Pancreas (tissue), 10 donors: ENCODE measurements around the gene TET1. TPM values are rescaled to one million over a fixed set of nuclear protein-coding genes. Genes with fewer than 3 reads are reported as not detected.
"Not testable (repeated sequence)": the region's sequence is repeated elsewhere in the genome, so short reads cannot be mapped to it uniquely, and the experiment has no call there.

ENCODE experiments used
- ATAC-seq, 4 donors: fragments of 200-7000 bp; cut with Tn5 transposase; one replicate each; pipeline versions ENCODE4 v1.8.0 to v1.9.1; 2020; ENCODE audit warnings: mild to moderate bottlenecking in 4 of 4, moderate library complexity in 4 of 4
- DNase-seq, 6 donors: peaks; one replicate each; pipeline ENCODE4 v3.0.0-alpha.2; 2020
- FAIRE-seq: peaks from 2 replicates; lab custom pipeline; 2012; peaks lifted over from hg19 to GRCh38; lab: Jason Lieb, UNC
- H3K27ac ChIP-seq, 4 donors: fragments of 200-600 bp; sonication (generic); 1 replicate in 3 of 4; 2 replicates in 1 of 4; pipeline versions ENCODE4 v1.5.0 to v1.8.0; 2020
- H3K27me3 ChIP-seq, 4 donors: fragments of 200-600 bp; one replicate each; pipeline ENCODE4 v1.8.0; 2021
- H3K36me3 ChIP-seq, 3 donors: fragments of 200-600 bp; sonication (generic) in 1 of 3; one replicate each; pipeline versions ENCODE4 v1.5.0 to v1.8.0; 2020 to 2021
- H3K4me1 ChIP-seq, 3 donors: fragments of 200-600 bp; one replicate each; pipeline ENCODE4 v1.8.0; 2021
- H3K4me3 ChIP-seq, 4 donors: fragments of 200-600 bp; sonication (generic) in 2 of 4; one replicate each; pipeline versions ENCODE4 v1.5.0 to v1.8.0; 2020 to 2021
- H3K9me3 ChIP-seq, 4 donors: fragments of 200-600 bp; one replicate each; pipeline ENCODE4 v1.8.0; 2021
- CTCF ChIP-seq, 4 donors: fragments of 200-600 bp; sonication (generic) in 3 of 4; IDR thresholded peaks; one replicate each; pipeline versions ENCODE4 v1.5.0 to v1.8.0; 2021; ENCODE audit warnings: antibody characterized with exemption in 4 of 4
- WGBS, 2 donors: extraction: QIAGEN DNeasy Blood & Tissue Kit; methylation state at CpG; one replicate each; pipeline ENCODE4 v1.1.7; 2013; 5-methylcytosine and 5-hydroxymethylcytosine counted together
- intact Hi-C, 3 donors: fragments of 100-400 bp; cut with DNase I; formaldehyde crosslinking; loops; one replicate each; pipeline versions ENCODE4 v1.11.1 to v1.14.2; 2022
- polyA plus RNA-seq, 2 donors: library from polyadenylated mRNA; stranded (reverse); fragments of 200-250 nt; gene quantifications; one replicate each; pipeline ENCODE4 v1.2.3, GENCODE V29; 2013
- total RNA-seq, 6 donors: library from RNA; stranded (reverse); fragmentation: NEBNext Ultra II Directional in 4 of 6; extraction: Animal tissue kit (Norgen Biotek cat#: 25700) in 4 of 6; gene quantifications; one replicate each; pipeline versions ENCODE4 v1.2.1 to v1.2.4, GENCODE V29; 2021 to 2023
- donor health status: healthy with polysubstance abuse.
- donor health status: DM: no; HTN: no; CAD: no; lungs with moderate emphysema.
- donor health status: DM: no; HTN: no; CAD: no.
- donor health status: control.
- donor health status: control.
- donor health status: Bipolar disorder and iron deficiency.
- donor health status: DM: yes; HTN: yes; CAD: no.
- donor health status: DM: no; HTN: no; CAD: no.
- donor health status: DM: no; HTN: no; CAD: no.
- donor health status: DM: yes; HTN: yes; CAD: no.

Gene TET1
- total and polyA plus RNA-seq, 8 donors: 0.11 to 1.6 (median 0.77) TPM

GRCh38 chr10:68696018-68696417 is 135.9 kb downstream of the TET1 start:
- no peak overlapping the region for H3K4me3 ChIP-seq
- FAIRE-seq: no peak
- intact Hi-C loops: no loop called here
- H3K9me3 ChIP-seq: no peaks in the 10 kb centered on the region
- no peaks in the 10 kb centered on the region for H3K36me3 ChIP-seq
- H3K27me3 ChIP-seq: no peaks in the 10 kb centered on the region
- no peak for DNase-seq
- peaks cover 0 to 5% (median 0%) of the 10 kb centered on the region in 3 donors for H3K4me1 ChIP-seq
- no peak for ATAC-seq
- TF ChIP-seq CTCF (IDR thresholded peaks at IDR 0.05): no peak
- 93% methylated on average over 1 of the region's 1 CpG for WGBS, 2 donors
- no peak overlapping the region for H3K27ac ChIP-seq

- TF ChIP-seq CTCF (IDR thresholded peaks at IDR 0.05): no peak
- Histone ChIP-seq H3K4me1 (peaks cover 0 to 5% (median 0%) of the 10 kb centered on the region in 3 donors), H3K4me3 (no peak overlapping the region), H3K27me3 (no peaks in the 10 kb centered on the region), H3K36me3 (no peaks in the 10 kb centered on the region), H3K27ac (no peak overlapping the region), H3K9me3 (no peaks in the 10 kb centered on the region)
- FAIRE-seq: no peak
- intact Hi-C loops: no loop called here
- WGBS, 2 donors: 96 to 100% methylated on average over 1 of the region's 1 CpG
- DNase-seq: no peak
- ATAC-seq: no peak
These were observed 137.0 kb downstream of the TET1 start for GRCh38 chr10:68697106-68697505.

GRCh38 chr10:68700197-68700596 is 140.1 kb downstream of the TET1 start:
- Histone ChIP-seq H3K4me3 (no peak overlapping the region), H3K27ac (no peak overlapping the region), H3K4me1 (peaks cover 0 to 5% (median 0%) of the 10 kb centered on the region in 3 donors), H3K27me3 (no peaks in the 10 kb centered on the region), H3K9me3 (no peaks in the 10 kb centered on the region), H3K36me3 (no peaks in the 10 kb centered on the region)
- WGBS, 2 donors: 69 to 77% methylated on average over 1 of the region's 1 CpG
- FAIRE-seq (no peak), ATAC-seq (no peak), DNase-seq (no peak)
- intact Hi-C loops: no loop called here
- no peak for TF ChIP-seq CTCF (IDR thresholded peaks at IDR 0.05)

- WGBS, 2 donors: 90 to 100% methylated on average over 1 of the region's 1 CpG
- no peak overlapping the region for H3K27ac ChIP-seq
- intact Hi-C loops: no loop called here
- DNase-seq (no peak), ATAC-seq (no peak), FAIRE-seq (no peak)
- H3K27me3 ChIP-seq: no peaks in the 10 kb centered on the region
- no peaks in the 10 kb centered on the region for H3K36me3 ChIP-seq
- no peaks in the 10 kb centered on the region for H3K9me3 ChIP-seq
- TF ChIP-seq CTCF (IDR thresholded peaks at IDR 0.05): no peak
- H3K4me3 ChIP-seq: no peak overlapping the region
- no peaks in the 10 kb centered on the region for H3K4me1 ChIP-seq
These were observed 145.4 kb downstream of the TET1 start for GRCh38 chr10:68705548-68705947.

GRCh38 chr10:68708987-68709386 is 148.8 kb downstream of the TET1 start:
- 79 to 93% methylated on average over 5 of the region's 5 CpGs for WGBS, 2 donors

GRCh38 chr10:68713065-68713464 is 152.9 kb downstream of the TET1 start:
- intact Hi-C loops, H3K9me3 ChIP-seq, DNase-seq, H3K4me1 ChIP-seq, H3K27ac ChIP-seq, FAIRE-seq, ATAC-seq, H3K27me3 ChIP-seq, H3K4me3 ChIP-seq, H3K36me3 ChIP-seq: not testable (repeated sequence)
- 89 to 94% methylated on average over 11 to 13 of the region's 13 CpGs for WGBS, 2 donors

More at GRCh38 chr10:68708987-68709386, 148.8 kb downstream of the TET1 start:
- H3K36me3 ChIP-seq, DNase-seq, H3K27me3 ChIP-seq, H3K4me1 ChIP-seq, intact Hi-C loops, ATAC-seq, FAIRE-seq, H3K4me3 ChIP-seq, H3K27ac ChIP-seq, H3K9me3 ChIP-seq: not testable (repeated sequence)
